NCI-H1048 (cell line): Measurements from ENCODE around the gene HERPUD1.
"Not testable (repeated sequence)": the region's sequence is repeated elsewhere in the genome, so short reads cannot be mapped to it uniquely, and the experiment has no call there.

Source experiments
- DNase-seq: peaks from one replicate; lab custom pipeline; 2025; lab: John Stamatoyannopoulos, UW

Gene HERPUD1

DNA sequence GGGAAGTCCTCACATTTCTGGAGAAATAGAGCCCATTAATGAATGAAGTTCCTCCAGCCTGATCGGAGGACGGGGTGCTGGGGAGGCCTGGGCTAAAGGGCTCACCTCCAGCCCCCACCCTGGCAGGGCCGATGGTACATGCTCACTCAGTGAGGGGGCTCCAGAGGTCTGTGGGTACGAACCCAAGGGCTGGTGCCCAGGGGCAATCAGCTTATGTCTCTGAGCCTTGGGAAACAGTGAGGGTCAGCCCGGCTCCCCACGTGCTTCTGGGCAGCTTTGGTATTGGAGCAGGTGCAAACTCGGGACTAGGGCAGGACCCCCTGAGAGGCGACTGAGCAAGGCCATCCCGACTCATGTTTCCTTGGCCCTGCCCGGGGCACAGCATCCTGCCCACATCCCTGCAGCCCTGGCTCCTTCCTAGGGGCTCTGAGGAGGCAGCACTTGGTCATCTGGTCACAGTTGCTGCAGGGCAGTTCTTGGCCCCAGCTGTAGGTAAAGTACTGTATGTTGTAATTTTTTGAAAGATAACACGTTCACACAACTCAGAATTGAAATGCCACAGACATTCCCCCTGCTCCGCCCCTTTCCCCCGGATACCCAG is 28.8 kb downstream of the HERPUD1 start:
- DNase-seq, result no peak

DNA sequence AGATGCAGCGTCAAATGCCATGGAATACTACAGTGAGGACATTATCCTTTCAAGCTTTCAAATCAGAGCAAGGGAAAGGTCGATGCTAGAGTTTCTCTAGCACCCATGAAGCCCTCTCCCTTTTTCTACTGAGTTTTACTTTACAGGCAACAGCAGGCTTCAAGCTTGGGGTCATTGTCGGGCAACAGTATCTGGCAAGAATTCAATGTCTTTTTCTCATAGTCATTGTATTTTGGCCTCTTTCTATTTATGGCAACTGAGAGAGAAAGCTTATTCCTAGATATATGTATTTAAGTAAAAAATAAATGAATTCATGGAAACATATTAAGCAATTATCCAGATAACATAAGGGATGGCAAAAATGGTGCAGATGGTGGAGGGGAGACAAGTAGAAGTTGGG is 29.4 kb downstream of the HERPUD1 start:
- DNase-seq, result no peak

DNA sequence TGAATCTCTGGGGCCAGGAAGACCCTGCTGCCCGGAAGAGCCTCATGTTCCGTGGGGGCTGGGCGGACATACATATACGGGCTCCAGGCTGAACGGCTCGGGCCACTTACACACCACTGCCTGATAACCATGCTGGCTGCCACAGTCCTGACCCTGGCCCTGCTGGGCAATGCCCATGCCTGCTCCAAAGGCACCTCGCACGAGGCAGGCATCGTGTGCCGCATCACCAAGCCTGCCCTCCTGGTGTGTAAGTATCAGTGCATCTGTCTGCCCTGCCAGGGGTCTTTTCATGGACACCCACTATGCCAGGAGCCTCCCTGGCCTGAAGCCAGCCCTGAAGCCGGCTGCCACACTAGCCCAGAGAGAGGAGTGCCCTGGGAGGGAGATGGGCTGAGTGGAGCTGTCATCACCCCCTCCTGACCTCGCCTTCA is 29.9 kb downstream of the HERPUD1 start, which contains the start of gene CETP:
CETP (plus strand) TSS at position 100 of the 431 bp plus-strand sequence; CDS start at position 130, 30 bp downstream.
- no peak for DNase-seq

DNA sequence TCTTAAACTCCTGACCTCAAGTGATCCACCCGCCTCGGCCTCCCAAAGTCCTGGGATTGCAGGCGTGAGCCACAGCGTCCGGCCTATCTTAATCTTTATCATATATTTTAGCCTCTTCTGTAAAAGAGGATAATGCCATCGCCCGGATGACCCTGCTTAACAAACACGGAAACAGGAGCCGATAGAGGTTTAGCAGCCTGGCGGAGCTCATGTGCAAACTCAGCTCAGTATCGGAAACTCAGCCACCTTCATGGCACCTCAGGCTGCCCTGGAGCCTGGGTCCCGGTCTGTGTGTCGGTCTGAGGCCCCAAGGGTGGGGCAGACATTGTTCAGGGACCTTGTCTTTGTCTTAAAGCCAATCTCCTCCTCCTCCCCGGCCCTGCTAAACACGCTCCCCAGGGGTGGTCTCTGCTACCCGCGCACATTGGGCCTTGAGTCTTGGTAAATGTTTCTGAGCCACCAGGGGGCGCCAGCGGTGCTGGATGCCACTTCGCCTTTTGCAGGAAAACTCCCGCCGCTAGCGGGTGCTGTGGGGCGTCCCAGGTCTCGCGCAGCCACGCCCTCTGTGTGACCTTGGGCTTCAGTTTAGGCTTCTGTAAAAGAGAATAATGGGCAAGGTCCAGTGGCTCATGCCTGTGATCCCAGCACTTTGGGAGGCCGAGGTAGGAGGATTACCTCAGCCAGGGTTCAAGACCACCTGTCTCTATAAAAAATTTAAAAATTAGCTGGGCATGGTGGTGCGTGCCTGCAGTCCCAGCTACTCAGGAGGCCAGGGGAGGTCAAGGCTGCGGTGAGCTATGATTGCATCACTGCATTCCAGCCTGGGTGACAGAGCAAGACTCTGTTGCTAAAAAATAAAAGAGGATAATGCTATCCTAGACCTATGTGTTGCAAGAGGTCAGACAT is 32.6 kb downstream of the HERPUD1 start:
- peak; percentile 2 for DNase-seq

DNA sequence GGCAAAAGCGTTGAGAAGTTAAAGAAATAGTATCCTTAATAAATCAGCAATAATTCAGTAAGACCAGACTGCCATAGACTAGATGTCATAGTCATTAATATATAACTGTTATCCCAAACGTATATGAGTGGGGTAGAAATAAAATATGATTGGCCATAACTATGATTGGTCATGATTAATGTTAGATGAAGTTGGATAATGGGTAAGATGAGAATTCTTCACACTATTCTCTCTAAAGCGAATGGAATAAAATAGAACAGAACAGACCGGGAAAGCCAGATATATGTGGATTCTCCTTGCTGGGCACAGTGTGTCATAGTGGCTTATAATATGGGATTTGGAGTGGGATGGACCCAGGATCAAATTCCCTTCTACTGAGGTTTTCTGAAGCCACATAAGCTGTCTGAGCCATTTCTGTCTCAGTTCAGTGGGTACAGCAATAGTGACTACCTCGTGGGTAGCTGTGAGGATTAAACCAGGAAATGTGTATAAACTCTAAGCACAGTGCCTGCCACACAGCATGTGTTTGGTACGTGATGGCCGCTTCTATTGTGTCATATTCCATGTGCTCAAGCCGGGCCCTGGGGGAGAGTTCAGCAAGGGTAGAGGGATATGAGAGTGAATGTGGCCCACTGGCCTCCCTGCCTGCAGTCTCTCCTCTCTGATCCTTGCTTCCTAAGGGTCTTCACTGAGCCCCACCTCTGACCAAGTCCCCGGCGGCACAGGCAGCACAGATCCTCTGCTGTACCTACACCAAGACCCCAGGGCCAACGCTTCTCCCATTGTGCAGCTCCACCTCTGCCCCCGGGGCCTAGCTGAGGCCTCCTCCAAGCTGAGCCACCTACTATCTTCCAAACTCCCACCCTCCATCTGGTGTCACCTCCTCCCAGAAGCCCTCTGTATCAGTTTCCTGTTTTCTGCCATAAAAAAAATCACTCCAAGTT is 33.5 kb downstream of the HERPUD1 start:
- DNase-seq, result no peak

DNA sequence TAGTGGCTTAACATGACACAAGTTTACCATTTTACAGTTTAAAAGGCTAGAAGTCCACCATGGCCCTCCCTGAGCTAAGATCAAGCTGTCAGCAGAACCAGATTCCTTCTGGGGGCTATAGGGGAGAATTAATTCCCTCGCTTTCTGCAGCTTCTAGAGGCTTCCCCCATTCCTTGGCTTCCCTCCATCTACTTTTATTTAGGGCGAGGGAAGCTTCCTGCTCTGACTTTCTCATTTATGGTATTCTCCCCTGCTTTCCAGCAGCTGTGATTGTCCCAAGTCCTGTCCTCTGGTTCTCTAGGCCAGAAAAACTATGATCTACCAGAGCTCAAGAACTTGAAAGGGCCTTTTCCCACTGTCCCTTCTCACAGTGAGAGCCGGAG is 34.1 kb downstream of the HERPUD1 start:
- DNase-seq, result no peak

DNA sequence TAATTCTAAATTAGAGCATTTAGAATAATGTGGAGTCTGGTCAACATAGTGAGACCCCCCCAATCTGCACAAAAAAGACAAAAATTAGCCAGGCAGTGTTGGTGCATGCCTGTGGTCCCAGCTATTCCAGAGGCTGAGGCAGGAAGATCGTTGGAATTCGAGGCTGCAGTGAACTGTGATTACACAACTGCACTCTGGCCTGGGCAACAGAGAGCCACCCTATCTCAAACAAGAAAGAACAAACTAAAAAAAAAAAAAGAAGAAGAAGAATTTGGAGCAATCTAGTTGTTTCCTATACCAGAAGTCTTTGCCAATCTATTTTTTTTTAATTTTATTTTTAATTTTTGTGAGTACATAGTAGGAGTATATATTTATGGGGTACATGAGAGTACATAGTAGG is 35.8 kb downstream of the HERPUD1 start:
- no peak for DNase-seq

DNA sequence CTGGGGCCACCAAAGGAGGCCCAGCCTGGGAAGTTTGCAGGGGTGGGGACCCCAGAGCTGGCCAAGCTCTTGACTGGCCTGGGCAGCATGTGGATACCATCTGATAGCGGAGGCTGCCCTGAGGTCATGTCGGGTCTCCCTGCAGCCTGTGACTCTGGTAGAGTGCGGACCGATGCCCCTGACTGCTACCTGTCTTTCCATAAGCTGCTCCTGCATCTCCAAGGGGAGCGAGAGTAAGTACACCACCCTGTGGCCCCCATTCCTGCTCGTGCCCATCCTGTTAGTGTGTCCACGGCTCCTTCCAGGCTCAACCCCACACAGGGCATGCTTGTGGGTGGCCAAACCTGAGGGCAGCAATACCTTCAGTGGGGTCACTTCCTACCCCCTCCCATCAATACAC is 37.8 kb downstream of the HERPUD1 start:
- no peak for DNase-seq

DNA sequence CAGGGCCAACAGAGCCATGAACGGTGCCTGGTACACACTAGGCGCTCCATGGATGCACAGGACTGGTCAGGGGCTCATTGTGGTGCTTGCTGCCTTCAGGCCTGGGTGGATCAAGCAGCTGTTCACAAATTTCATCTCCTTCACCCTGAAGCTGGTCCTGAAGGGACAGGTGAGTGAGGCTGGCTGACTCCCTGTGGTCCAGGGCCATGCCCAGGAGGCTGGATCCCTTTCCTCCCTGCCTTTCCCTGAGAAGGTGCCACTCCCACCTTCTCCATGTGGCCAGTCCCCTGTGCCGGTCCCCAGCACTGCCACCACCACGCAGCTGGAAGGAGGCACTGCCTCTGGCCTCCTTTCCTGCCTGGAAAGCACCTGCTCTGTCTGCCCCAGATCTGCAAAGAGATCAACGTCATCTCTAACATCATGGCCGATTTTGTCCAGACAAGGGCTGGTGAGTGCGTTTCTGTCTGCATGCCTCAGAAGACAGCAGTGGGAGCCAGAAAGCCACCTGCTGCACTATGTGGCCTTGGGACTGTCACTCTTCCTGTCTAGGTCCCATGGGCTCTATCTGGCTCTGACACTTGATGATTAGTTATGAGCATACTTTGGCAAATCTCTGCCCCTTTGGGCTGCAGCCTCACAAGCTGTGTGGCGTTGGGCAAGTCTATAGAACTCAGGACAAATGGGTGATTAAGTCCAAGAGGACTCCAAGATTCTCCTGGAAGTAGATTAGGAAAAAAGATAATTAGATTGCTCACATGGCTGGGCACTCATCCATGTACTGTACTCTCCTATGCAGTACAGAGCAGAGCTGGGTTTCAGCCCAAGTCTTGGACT is 39.2 kb downstream of the HERPUD1 start:
- DNase-seq, result no peak

DNA sequence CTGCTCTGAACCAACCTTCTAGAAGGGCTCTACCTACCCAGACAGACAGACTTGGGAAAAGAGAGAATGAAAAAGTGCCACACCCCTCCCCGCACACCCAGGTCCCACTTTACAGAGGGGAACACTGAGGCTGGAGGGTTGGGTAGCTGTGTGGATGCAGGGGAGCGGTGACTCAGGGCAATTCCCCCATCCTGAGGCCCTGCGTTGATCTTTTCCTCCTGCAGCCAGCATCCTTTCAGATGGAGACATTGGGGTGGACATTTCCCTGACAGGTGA is 39.8 kb downstream of the HERPUD1 start:
- no peak for DNase-seq

DNA sequence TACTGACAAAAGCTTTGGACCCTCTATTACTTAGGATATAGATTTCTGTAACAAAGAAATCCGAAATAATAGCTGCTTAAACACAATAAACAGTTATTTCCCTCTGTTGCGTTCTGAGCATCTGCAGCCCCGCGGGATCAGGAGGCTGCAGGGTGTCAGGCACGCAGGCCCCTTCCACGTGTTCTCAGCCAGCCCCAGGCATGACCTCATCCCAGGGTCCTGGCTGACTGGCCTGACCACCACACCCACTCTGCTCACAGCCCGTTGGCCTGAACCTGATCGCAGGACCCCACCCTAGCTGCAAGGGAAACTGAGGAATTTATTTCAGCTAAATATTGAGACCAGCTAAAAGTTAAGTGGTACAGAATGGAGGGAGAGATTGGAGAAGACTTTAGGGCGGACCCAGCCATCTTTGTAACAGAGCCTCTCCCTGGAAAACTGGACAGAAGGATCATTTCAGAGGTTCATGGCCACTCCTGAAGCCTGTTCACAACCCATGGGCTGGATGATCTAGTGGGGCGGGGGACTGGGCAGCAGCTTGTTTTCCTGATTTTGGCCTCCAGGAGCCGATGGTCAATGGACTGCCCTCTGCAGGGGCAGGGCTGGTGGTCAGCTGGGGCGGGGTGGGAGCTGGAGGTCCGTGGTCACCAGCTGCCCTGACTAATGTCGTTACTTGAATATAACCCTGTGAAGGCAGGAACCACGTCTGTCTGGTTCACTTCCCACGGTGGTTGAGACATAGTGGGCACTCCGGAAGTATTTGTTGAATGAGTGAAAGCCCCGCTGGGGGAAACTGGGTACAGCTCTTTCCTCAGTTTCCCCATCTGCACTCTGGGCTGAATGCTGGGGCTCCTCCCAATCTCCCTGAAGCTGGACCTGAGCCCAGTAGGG is 40.7 kb downstream of the HERPUD1 start:
- no peak for DNase-seq

DNA sequence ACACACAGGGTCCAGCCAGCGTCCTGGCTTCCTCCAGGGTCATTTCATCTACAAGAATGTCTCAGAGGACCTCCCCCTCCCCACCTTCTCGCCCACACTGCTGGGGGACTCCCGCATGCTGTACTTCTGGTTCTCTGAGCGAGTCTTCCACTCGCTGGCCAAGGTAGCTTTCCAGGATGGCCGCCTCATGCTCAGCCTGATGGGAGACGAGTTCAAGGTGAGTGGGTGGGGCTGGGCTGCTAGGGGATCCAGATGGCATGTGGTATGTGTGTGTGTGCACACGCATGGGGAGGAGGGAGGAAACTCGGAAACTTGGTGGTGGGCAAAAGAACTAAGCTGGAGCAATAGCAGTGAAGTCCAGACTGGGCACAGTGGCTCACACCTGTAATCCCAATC is 41.4 kb downstream of the HERPUD1 start:
- DNase-seq, result no peak

DNA sequence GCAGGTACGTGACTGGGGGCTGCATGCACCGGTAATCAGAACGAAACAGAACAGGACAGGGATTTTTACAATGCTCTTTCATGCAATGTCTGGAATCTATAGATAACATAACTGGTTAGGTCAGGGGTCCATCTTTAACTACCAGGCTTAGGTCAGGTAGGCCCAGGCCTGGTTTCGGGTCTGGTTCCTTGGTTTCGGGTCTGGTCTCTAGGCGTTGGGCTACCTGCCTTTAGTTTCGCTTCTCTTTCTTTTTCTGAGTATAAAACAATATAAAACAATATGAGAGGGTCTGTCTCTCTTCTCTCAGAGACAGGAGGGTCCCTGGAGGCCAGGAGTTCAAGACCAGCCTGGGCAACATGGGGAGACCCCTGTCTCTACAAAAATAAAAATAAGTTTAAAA is 42.0 kb downstream of the HERPUD1 start:
- DNase-seq, result not testable (repeated sequence)

DNA sequence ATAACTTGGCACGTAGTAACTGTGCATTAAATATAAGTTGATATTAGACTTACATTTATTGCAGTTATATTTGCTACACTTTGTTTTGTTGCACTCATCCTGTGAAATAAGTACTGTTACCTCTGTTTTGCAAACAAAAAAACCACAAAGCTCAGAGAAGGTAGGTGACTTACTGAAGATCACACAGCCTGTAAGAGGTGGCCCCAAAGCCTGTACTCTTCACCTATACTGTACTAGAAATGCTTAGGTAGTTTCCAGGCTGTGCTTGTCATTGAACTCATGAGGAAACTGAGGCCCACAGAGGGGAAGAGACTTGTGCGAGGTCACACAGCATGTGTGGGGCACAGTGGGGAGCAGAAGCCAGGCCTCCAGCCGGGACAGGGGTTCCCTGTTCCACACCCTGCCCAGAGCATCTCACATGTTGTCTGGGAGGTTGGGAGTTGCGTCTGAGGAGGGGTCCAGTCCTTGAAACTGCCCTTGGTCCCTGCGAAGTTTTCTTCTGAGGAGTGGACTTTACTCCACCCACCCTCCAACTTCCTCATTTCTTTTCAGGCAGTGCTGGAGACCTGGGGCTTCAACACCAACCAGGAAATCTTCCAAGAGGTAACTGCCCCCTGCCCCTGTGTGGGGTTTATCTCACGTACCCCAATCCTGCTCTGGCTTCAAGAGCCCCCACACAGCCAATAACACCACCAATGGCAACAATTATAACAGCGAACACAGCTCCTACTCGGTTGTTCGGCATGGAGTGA is 42.8 kb downstream of the HERPUD1 start:
- DNase-seq, result no peak

DNA sequence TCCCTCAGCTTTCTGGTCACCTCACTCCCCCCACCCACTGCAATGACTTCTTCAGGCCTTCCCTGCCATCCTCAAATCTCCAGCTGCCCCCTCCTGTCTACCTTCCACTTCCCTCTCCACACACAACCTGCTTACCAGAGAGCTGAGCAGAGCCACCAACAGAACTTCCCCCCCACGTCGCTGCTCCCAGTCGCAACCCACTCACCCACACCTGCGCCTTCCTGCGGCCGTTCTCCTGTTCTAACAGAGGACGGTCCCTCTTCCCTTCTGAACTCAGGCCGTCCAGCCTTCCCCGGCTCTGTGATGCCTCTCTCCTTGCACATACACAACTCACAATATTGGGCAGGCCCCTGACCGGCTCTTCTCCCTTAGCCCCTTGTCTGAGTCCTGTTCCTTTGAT is 43.8 kb downstream of the HERPUD1 start:
- no peak for DNase-seq

DNA sequence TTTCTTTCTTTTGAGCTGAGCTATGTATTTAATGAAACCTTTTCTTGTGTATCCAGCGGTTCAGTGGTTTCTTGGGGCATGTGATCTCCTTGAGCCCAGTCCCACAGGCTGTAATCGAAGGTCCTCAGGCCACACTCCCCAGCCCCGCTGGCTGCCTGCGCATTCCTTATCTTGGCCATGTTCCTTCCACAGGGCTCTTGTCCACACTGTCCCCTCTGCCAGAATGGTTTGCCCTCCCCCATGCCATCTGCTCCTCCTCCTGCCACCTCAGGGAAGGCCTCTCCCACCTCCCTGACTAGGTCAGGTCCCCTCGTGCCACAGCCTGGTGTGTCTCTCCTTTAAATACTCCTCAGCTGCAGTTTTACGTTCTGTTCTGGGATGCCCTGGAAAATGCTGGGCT is 45.3 kb downstream of the HERPUD1 start:
- no peak for DNase-seq

DNA sequence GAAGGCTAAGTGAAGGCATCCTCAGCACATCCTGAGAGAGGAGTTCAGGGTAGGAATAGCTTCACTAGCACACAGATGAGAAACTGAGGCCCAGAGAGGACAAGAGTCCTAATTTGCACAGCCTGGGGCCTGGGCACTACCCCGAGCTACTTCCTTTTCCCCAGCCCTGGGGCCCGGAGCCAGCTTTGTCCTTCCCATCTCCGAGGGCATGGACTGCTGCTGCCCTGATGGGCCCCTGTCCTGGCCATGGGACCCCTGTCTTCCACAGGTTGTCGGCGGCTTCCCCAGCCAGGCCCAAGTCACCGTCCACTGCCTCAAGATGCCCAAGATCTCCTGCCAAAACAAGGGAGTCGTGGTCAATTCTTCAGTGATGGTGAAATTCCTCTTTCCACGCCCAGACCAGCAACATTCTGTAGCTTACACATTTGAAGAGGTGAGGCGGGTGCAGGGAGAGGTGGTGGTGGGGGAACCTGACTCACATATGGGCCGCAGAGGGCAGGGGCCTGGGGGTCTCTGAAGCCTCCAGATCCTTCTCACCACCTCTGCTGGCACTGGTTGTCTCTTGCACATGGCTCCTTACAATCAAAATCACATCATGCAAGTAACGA is 46.0 kb downstream of the HERPUD1 start:
- no peak for DNase-seq

DNA sequence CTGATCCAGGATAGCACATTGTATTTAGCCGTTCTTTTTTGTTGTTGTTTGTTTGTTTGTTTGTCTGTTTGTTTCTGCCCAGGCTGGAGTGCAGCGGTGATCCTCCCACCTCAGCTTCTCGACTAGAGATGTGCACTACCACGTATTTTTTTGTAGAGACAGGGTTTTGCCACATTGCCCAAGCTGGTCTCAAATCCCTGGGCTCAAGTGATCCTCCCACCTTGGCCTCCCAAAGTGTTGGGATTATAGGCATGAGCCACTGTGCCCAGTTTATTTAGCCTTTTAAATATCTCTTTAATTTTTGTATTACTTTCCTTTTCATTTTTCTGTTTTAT is 48.2 kb downstream of the HERPUD1 start:
- DNase-seq, result no peak
